Dermis blood vessel endothelial cell (primary cell): ENCODE results near the gene STMND1. TPM values are rescaled to one million over a fixed set of nuclear protein-coding genes. Genes with fewer than 3 reads are reported as not detected.
A peak's percentile ranks its signal among the peaks of the same experiment; 100 is the strongest.

Experiments
- DNase-seq: peaks from one replicate; pipeline ENCODE4 v3.0.0; 2010
- total RNA-seq: library from RNA; depleted of rRNA; stranded (reverse); fragments of >200 nt; gene quantifications from 2 replicates; pipeline ENCODE4 v1.2.3, GENCODE V29; 2014

STMND1 gene
- total RNA-seq, 1 donor from 2014 or later, result not detected

GRCh38 chr6:17099401-17100059 is 2.3 kb upstream of the STMND1 start:
- DNase-seq, result no peak

GRCh38 chr6:17100806-17101205 is 1.0 kb upstream of the STMND1 start:
- no peak for DNase-seq

GRCh38 chr6:17102258-17102870 is 514 bp downstream of the STMND1 start:
- no peak for DNase-seq

GRCh38 chr6:17103715-17104114 is 1.9 kb downstream of the STMND1 start:
- peak; percentile 4 for DNase-seq

GRCh38 chr6:17107863-17108262 is 6.0 kb downstream of the STMND1 start:
- no peak for DNase-seq

- DNase-seq, result peak; percentile 51
These were observed 13.6 kb downstream of the STMND1 start for GRCh38 chr6:17115251-17116116.

GRCh38 chr6:17116117-17116440 is 14.2 kb downstream of the STMND1 start:
- DNase-seq, result no peak

GRCh38 chr6:17120019-17120418 is 18.2 kb downstream of the STMND1 start:
- no peak for DNase-seq

- DNase-seq, result no peak
These were observed 23.6 kb downstream of the STMND1 start for GRCh38 chr6:17125407-17125806.

GRCh38 chr6:17130786-17131185 is 28.9 kb downstream of the STMND1 start:
- no peak for DNase-seq

GRCh38 chr6:17132967-17133366 is 31.1 kb downstream of the STMND1 start:
- no peak for DNase-seq

- DNase-seq, result no peak
These were observed 36.2 kb downstream of the STMND1 start for GRCh38 chr6:17138033-17138432.

- DNase-seq, result no peak
These were observed 42.2 kb downstream of the STMND1 start for GRCh38 chr6:17144016-17144415.

GRCh38 chr6:17149571-17149970 is 47.7 kb downstream of the STMND1 start:
- DNase-seq, result no peak

GRCh38 chr6:17150096-17150495 is 48.2 kb downstream of the STMND1 start:
- DNase-seq, result no peak

- DNase-seq, result no peak
These were observed 50.0 kb downstream of the STMND1 start for GRCh38 chr6:17151888-17152287.

- no peak for DNase-seq
These were observed 50.9 kb downstream of the STMND1 start for GRCh38 chr6:17152703-17153102.

GRCh38 chr6:17156112-17156921 is 54.5 kb downstream of the STMND1 start:
- DNase-seq, result peak; percentile 92

GRCh38 chr6:17156966-17157365 is 55.1 kb downstream of the STMND1 start:
- DNase-seq, result no peak

- DNase-seq, result no peak
These were observed 55.8 kb downstream of the STMND1 start for GRCh38 chr6:17157617-17158016.

GRCh38 chr6:17159240-17159639 is 57.4 kb downstream of the STMND1 start:
- DNase-seq, result no peak

GRCh38 chr6:17161076-17161475 is 59.2 kb downstream of the STMND1 start:
- DNase-seq, result no peak

GRCh38 chr6:17165383-17165782 is 63.5 kb downstream of the STMND1 start:
- no peak for DNase-seq
